ENCODE data around the gene NOL12.

NOL12 gene

DNA sequence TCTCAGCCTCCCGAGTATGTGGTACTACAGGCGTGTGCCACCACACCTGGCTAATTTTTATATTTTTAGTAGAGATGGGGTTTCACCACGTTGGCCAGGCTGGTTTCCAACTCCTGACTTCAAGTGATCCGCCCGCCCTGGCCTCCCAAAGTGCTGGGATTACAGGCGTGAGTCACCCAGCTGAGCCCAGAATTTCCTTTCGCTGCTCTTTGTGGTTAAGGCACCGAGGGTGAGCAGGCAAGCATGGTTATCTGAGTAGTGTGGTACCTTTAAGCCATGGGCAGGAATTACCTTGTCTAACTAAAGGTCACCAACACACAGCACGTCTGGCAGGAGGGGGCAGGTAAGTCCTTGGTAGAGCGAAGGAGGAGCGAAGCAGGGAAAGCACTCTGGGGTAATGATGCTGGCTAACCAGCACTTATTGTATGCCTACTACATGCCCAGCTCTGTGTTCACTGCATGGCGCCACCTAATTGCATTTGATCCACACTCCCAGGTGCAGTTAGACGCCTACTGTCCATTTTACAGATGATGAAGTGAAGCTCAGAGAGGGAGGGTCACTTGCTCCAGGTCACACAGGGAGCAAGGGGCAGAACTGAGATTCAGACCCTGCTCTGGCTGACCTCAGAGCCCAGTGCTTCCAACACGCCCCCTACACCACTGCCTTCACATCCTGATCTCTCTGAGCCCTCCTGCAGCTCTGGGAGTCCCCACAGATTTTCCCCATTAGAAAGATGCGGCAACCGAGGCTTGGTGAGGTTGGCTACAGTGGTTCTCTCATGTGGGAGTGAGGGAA, 56.4 kb downstream of the NOL12 start:
- Histone ChIP-seq H3K4me1 (ENCODE audit: control insufficient read depth in 1 of 2, insufficient read depth in 1 of 2, low read depth in 1 of 2, low read length in 1 of 2) (peaks cover 86 to 90% of the 10 kb centered on the region in 2 experiments), H3K9me3 (no peaks in the 10 kb centered on the region), H3K4me3 (ENCODE audit: low read depth in 1 of 2, low read length in 1 of 2) (no peak overlapping the region), H3K27ac (peak overlapping the region; percentile 96), H3K27me3 (no peaks in the 10 kb centered on the region), H3K36me3 (peaks cover 10% of the 10 kb centered on the region)
- TF ChIP-seq, protein P1, sequence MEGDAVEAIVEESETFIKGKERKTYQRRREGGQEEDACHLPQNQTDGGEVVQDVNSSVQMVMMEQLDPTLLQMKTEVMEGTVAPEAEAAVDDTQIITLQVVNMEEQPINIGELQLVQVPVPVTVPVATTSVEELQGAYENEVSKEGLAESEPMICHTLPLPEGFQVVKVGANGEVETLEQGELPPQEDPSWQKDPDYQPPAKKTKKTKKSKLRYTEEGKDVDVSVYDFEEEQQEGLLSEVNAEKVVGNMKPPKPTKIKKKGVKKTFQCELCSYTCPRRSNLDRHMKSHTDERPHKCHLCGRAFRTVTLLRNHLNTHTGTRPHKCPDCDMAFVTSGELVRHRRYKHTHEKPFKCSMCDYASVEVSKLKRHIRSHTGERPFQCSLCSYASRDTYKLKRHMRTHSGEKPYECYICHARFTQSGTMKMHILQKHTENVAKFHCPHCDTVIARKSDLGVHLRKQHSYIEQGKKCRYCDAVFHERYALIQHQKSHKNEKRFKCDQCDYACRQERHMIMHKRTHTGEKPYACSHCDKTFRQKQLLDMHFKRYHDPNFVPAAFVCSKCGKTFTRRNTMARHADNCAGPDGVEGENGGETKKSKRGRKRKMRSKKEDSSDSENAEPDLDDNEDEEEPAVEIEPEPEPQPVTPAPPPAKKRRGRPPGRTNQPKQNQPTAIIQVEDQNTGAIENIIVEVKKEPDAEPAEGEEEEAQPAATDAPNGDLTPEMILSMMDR (IDR thresholded peaks at IDR 0.05): no peak
